Stimulated activated effector memory CD8-positive, alpha-beta T cell treated with anti-CD3 and anti-CD28 coated beads, Interleukin-12 subunit alpha, Interleukin-12 subunit beta, amount 100 ng/mL, for 72 hours (primary cell): ENCODE results near the gene HNMT.
"Not testable (repeated sequence)": the region's sequence is repeated elsewhere in the genome, so short reads cannot be mapped to it uniquely, and the experiment has no call there.

Experiments
- ATAC-seq: fragments of 150-1000 bp; cut with Tn5 transposase; 2 replicates; pipeline ENCODE4 v1.10.0; 2021
- DNase-seq, 2 donors: peaks; one replicate each; pipeline ENCODE4 v3.0.0; 2021 to 2022; ENCODE audit warnings: low spot score in 2 of 2
- H3K27ac Mint-ChIP-seq: one replicate; pipeline ENCODE4 v1.8.0; 2022; ENCODE audit warnings: mild to moderate bottlenecking, mixed read lengths
- H3K36me3 Mint-ChIP-seq: one replicate; pipeline ENCODE4 v1.8.0; 2022; ENCODE audit warnings: mild to moderate bottlenecking, mixed read lengths
- H3K4me1 Mint-ChIP-seq: one replicate; pipeline ENCODE4 v1.8.0; 2022; ENCODE audit warnings: mixed read lengths
- H3K4me3 Mint-ChIP-seq: one replicate; pipeline ENCODE4 v1.8.0; 2022; ENCODE audit warnings: mild to moderate bottlenecking, mixed read lengths
- H3K9me3 Mint-ChIP-seq: one replicate; pipeline ENCODE4 v1.8.0; 2022; ENCODE audit warnings: mixed read lengths

The HNMT gene

GRCh38 chr2:138029276-138029675 lies 65.0 kb downstream of the HNMT start:
- ATAC-seq (no peak), DNase-seq (no peak)
- Mint-ChIP-seq H3K4me1 (no peaks in the 10 kb centered on the region), H3K27ac (no peak overlapping the region), H3K4me3 (no peak overlapping the region), H3K36me3 (no peaks in the 10 kb centered on the region), H3K9me3 (peaks cover 3% of the 10 kb centered on the region)

- ATAC-seq = peak; percentile 46
- Mint-ChIP-seq H3K9me3 (peaks cover 3% of the 10 kb centered on the region), H3K36me3 (no peaks in the 10 kb centered on the region), H3K27ac (no peak overlapping the region), H3K4me3 (no peak overlapping the region), H3K4me1 (no peaks in the 10 kb centered on the region)
- no peak for DNase-seq
Measured at GRCh38 chr2:138030459-138030858, 66.2 kb downstream of the HNMT start.

- Mint-ChIP-seq H3K4me1 (no peaks in the 10 kb centered on the region), H3K4me3 (no peak overlapping the region), H3K36me3 (no peaks in the 10 kb centered on the region), H3K27ac (no peak overlapping the region), H3K9me3 (peaks cover 3% of the 10 kb centered on the region)
- no peak for DNase-seq
- ATAC-seq = no peak
Measured at GRCh38 chr2:138032334-138032733, 68.1 kb downstream of the HNMT start.

- Mint-ChIP-seq H3K9me3 (peaks cover 3% of the 10 kb centered on the region), H3K27ac (no peak overlapping the region), H3K4me1 (no peaks in the 10 kb centered on the region), H3K4me3 (no peak overlapping the region), H3K36me3 (no peaks in the 10 kb centered on the region)
- no peak for ATAC-seq
- DNase-seq = no peak
Measured at GRCh38 chr2:138034536-138034935, 70.3 kb downstream of the HNMT start.

GRCh38 chr2:138035608-138036217 lies 71.4 kb downstream of the HNMT start:
- peaks cover 3% of the 10 kb centered on the region for H3K9me3 Mint-ChIP-seq

GRCh38 chr2:138036522-138036921 lies 72.2 kb downstream of the HNMT start:
- no peaks in the 10 kb centered on the region for H3K4me1 Mint-ChIP-seq
- H3K36me3 Mint-ChIP-seq = no peaks in the 10 kb centered on the region
- no peak for ATAC-seq
- peaks cover 6% of the 10 kb centered on the region for H3K9me3 Mint-ChIP-seq
- no peak overlapping the region for H3K27ac Mint-ChIP-seq
- no peak for DNase-seq
- no peak overlapping the region for H3K4me3 Mint-ChIP-seq

More at GRCh38 chr2:138035608-138036217, 71.4 kb downstream of the HNMT start:
- no peaks in the 10 kb centered on the region for H3K36me3 Mint-ChIP-seq
- ATAC-seq = no peak
- no peak overlapping the region for H3K4me3 Mint-ChIP-seq
- no peak for DNase-seq
- no peak overlapping the region for H3K27ac Mint-ChIP-seq
- no peaks in the 10 kb centered on the region for H3K4me1 Mint-ChIP-seq

- ATAC-seq (no peak), DNase-seq (no peak)
- no peak overlapping the region for H3K27ac Mint-ChIP-seq
- no peaks in the 10 kb centered on the region for H3K4me1 Mint-ChIP-seq
- H3K4me3 Mint-ChIP-seq = no peak overlapping the region
- no peaks in the 10 kb centered on the region for H3K36me3 Mint-ChIP-seq
- peaks cover 6% of the 10 kb centered on the region for H3K9me3 Mint-ChIP-seq
Measured at GRCh38 chr2:138037090-138037489, 72.8 kb downstream of the HNMT start.

GRCh38 chr2:138040616-138041015 lies 76.3 kb downstream of the HNMT start:
- ATAC-seq = no peak
- Mint-ChIP-seq H3K4me3 (no peak overlapping the region), H3K4me1 (no peaks in the 10 kb centered on the region), H3K9me3 (peaks cover 14% of the 10 kb centered on the region), H3K27ac (no peak overlapping the region), H3K36me3 (no peaks in the 10 kb centered on the region)
- DNase-seq = no peak

GRCh38 chr2:138042311-138042710 lies 78.0 kb downstream of the HNMT start:
- Mint-ChIP-seq H3K4me1 (no peaks in the 10 kb centered on the region), H3K27ac (no peak overlapping the region), H3K4me3 (no peak overlapping the region), H3K9me3 (peaks cover 17% of the 10 kb centered on the region), H3K36me3 (no peaks in the 10 kb centered on the region)
- ATAC-seq (no peak), DNase-seq (no peak)

- H3K9me3 Mint-ChIP-seq = peaks cover 17% of the 10 kb centered on the region
- not testable (repeated sequence) for H3K4me3 Mint-ChIP-seq, DNase-seq, H3K36me3 Mint-ChIP-seq, H3K27ac Mint-ChIP-seq, ATAC-seq, H3K4me1 Mint-ChIP-seq
Measured at GRCh38 chr2:138043588-138043987, 79.3 kb downstream of the HNMT start.

- no peak overlapping the region for H3K27ac Mint-ChIP-seq
- H3K36me3 Mint-ChIP-seq = no peaks in the 10 kb centered on the region
- no peak for DNase-seq
- H3K4me1 Mint-ChIP-seq = no peaks in the 10 kb centered on the region
- no peak overlapping the region for H3K4me3 Mint-ChIP-seq
- H3K9me3 Mint-ChIP-seq = peaks cover 6% of the 10 kb centered on the region
- ATAC-seq = no peak
Measured at GRCh38 chr2:138058427-138058826, 94.2 kb downstream of the HNMT start.

GRCh38 chr2:138059487-138060300 lies 95.4 kb downstream of the HNMT start:
- Mint-ChIP-seq H3K27ac (no peak overlapping the region), H3K36me3 (no peaks in the 10 kb centered on the region), H3K4me1 (no peaks in the 10 kb centered on the region), H3K9me3 (peaks cover 6% of the 10 kb centered on the region), H3K4me3 (no peak overlapping the region)
- DNase-seq (no peak), ATAC-seq (no peak)

GRCh38 chr2:138060301-138060635 lies 96.0 kb downstream of the HNMT start:
- ATAC-seq = no peak
- H3K4me3 Mint-ChIP-seq = no peak overlapping the region
- H3K27ac Mint-ChIP-seq = no peak overlapping the region
- H3K4me1 Mint-ChIP-seq = no peaks in the 10 kb centered on the region
- H3K9me3 Mint-ChIP-seq = peaks cover 6% of the 10 kb centered on the region
- no peaks in the 10 kb centered on the region for H3K36me3 Mint-ChIP-seq
- no peak for DNase-seq

- peaks cover 6% of the 10 kb centered on the region for H3K9me3 Mint-ChIP-seq
- no peaks in the 10 kb centered on the region for H3K4me1 Mint-ChIP-seq
- H3K36me3 Mint-ChIP-seq = no peaks in the 10 kb centered on the region
- DNase-seq = no peak
- no peak for ATAC-seq
- no peak overlapping the region for H3K4me3 Mint-ChIP-seq
- no peak overlapping the region for H3K27ac Mint-ChIP-seq
Measured at GRCh38 chr2:138061961-138062360, 97.7 kb downstream of the HNMT start.

- ATAC-seq (no peak), DNase-seq (no peak)
- H3K9me3 Mint-ChIP-seq = no peaks in the 10 kb centered on the region
- H3K27ac Mint-ChIP-seq = no peak overlapping the region
- no peaks in the 10 kb centered on the region for H3K4me1 Mint-ChIP-seq
- no peaks in the 10 kb centered on the region for H3K36me3 Mint-ChIP-seq
- H3K4me3 Mint-ChIP-seq = no peak overlapping the region
Measured at GRCh38 chr2:138063181-138063580, 98.9 kb downstream of the HNMT start.
